GM12878 (cell line): Measurements from ENCODE around the gene SARDH. TPM values are rescaled to one million over a fixed set of nuclear protein-coding genes. Genes with fewer than 3 reads are reported as not detected.

ENCODE experiments used
- ATAC-seq: fragments of 200-7000 bp; cut with Tn5 transposase; 3 replicates; pipeline ENCODE4 v1.9.1; 2020; ENCODE audit warnings: mild to moderate bottlenecking, moderate library complexity
- BruUV-seq: library from RNA; stranded (reverse); fragments of 400-500 nt; replicated peaks from 2 replicates; lab custom pipeline; 2021; lab: Mats Ljungman, UMichigan
- CTCF ChIA-PET: fragments of 300-600 bp; sonication (Branson Sonifier 250); formaldehyde crosslinking; extraction: SDS; loops from one replicate; lab custom pipeline; 2021; ENCODE audit warnings: inconsistent platforms; lab: Yijun Ruan, JAX
- POLR2A ChIA-PET: fragments of 350-600 bp; formaldehyde crosslinking; extraction: SDS; loops from one replicate; lab custom pipeline; 2021; ENCODE audit warnings: inconsistent platforms; lab: Charles Lee
- RAD21 ChIA-PET: fragments of 300-600 bp; sonication (Branson Sonifier 250); formaldehyde crosslinking; loops from one replicate; lab custom pipeline; 2023; ENCODE audit warnings: antibody characterized with exemption; ENCODE audit not compliant: unreplicated experiment; lab: Charles Lee
- SMC1A ChIA-PET: fragments of 300-600 bp; sonication (Branson Sonifier 250); formaldehyde crosslinking; loops from one replicate; lab custom pipeline; 2023; ENCODE audit not compliant: unreplicated experiment, uncharacterized antibody; lab: Charles Lee
- DNase-seq: peaks from one replicate; pipeline ENCODE4 v3.0.0-alpha.2; 2011; ENCODE audit warnings: low read depth, low spot score
- FAIRE-seq: peaks from 3 replicates; lab custom pipeline; 2011; peaks lifted over from hg19 to GRCh38; lab: Jason Lieb, UNC
- H2AFZ ChIP-seq: 2 replicates; pipeline ENCODE4 v1.6.0; 2011; ENCODE audit warnings: low read depth, low read length, control low read depth; ENCODE audit not compliant: control insufficient read depth
- H3K27ac ChIP-seq: 2 replicates; pipeline ENCODE4 v1.5.1; 2011; ENCODE audit warnings: control low read depth; ENCODE audit not compliant: control insufficient read depth, insufficient read depth
- H3K27me3 ChIP-seq, 2 experiments: replicated peaks in 1 of 2; 2 replicates each; pipeline versions ENCODE4 v1.6.0 to v1.6.1; 2011; ENCODE audit warnings: low read length in 1 of 2; ENCODE audit not compliant: control insufficient read depth in 2 of 2, insufficient read depth in 2 of 2
- H3K36me3 ChIP-seq, 2 experiments: 2 replicates each; pipeline ENCODE4 v1.5.1; 2011; ENCODE audit warnings: low read length in 1 of 2; ENCODE audit not compliant: control insufficient read depth in 2 of 2, insufficient read depth in 2 of 2
- H3K4me1 ChIP-seq: 2 replicates; pipeline ENCODE4 v1.6.1; 2011; ENCODE audit warnings: mild to moderate bottlenecking, low read length, moderate library complexity, mixed read lengths; ENCODE audit not compliant: control insufficient read depth, insufficient read depth
- H3K4me2 ChIP-seq: 2 replicates; pipeline ENCODE4 v1.6.0; 2011; ENCODE audit warnings: control low read depth; ENCODE audit not compliant: control insufficient read depth, insufficient read depth
- H3K4me3 ChIP-seq: fragments of 200-600 bp; sonication (generic); 2 replicates; pipeline ENCODE4 v1.5.1; 2016
- H3K79me2 ChIP-seq: 2 replicates; pipeline ENCODE4 v1.6.0; 2011; ENCODE audit warnings: low read length; ENCODE audit not compliant: control insufficient read depth, insufficient read depth
- H3K9ac ChIP-seq: 2 replicates; pipeline ENCODE4 v1.8.0; 2011; ENCODE audit warnings: low read length, control low read depth, mixed read lengths; ENCODE audit not compliant: control insufficient read depth, insufficient read depth
- H3K9me3 ChIP-seq: replicated peaks from 3 replicates; pipeline ENCODE4 v1.5.1; 2011; ENCODE audit warnings: mild to moderate bottlenecking, low read length; ENCODE audit not compliant: control insufficient read depth, insufficient read depth
- H4K20me1 ChIP-seq: 2 replicates; pipeline ENCODE4 v1.6.0; 2011; ENCODE audit not compliant: control insufficient read depth, insufficient read depth
- BHLHE40 ChIP-seq, 2 experiments: fragments of 450-650 bp in 1 of 2; IDR thresholded peaks; 2 replicates each; pipeline ENCODE4 v1.6.1; 2011 to 2017; ENCODE audit warnings: low read depth in 2 of 2, borderline replicate concordance in 1 of 2, improper control_type of control experiment in 1 of 2, low read length in 1 of 2, mild to moderate bottlenecking in 1 of 2
- CBX3 ChIP-seq: fragments of 200-600 bp; sonication (generic); IDR thresholded peaks from 2 replicates; pipeline ENCODE4 v1.6.1; 2016; ENCODE audit warnings: low read depth, borderline replicate concordance
- CBX5 ChIP-seq: sonication (generic); IDR thresholded peaks from 2 replicates; pipeline ENCODE4 v1.6.1; 2016; ENCODE audit warnings: low read depth, moderate library complexity, mild to moderate bottlenecking, inconsistent platforms
- DPF2 ChIP-seq: fragments of 450-650 bp; IDR thresholded peaks from 2 replicates; pipeline ENCODE4 v1.6.1; 2017; ENCODE audit warnings: mild to moderate bottlenecking
- GATAD2B ChIP-seq: fragments of 450-650 bp; conservative IDR thresholded peaks from 2 replicates; pipeline ENCODE4 v1.6.1; 2017; ENCODE audit warnings: low read depth, mild to moderate bottlenecking, moderate library complexity
- HDAC2 ChIP-seq: fragments of 200-600 bp; sonication (generic); IDR thresholded peaks from 2 replicates; pipeline ENCODE4 v1.6.1; 2017
- HDAC6 ChIP-seq: fragments of 200-600 bp; sonication (generic); IDR thresholded peaks from one replicate; pipeline ENCODE4 v1.8.0; 2017; ENCODE audit warnings: antibody characterized with exemption; ENCODE audit not compliant: unreplicated experiment
- IKZF2 ChIP-seq, 2 experiments: fragments of 450-650 bp; IDR thresholded peaks; 2 replicates each; pipeline ENCODE4 v1.6.1; 2017; ENCODE audit warnings: mild to moderate bottlenecking in 2 of 2, moderate library complexity in 2 of 2
- TCF3 ChIP-seq: IDR thresholded peaks from 2 replicates; pipeline ENCODE4 v1.6.1; 2012; ENCODE audit warnings: low read depth, mild to moderate bottlenecking, low read length, borderline replicate concordance; ENCODE audit not compliant: insufficient read depth
- TCF7 ChIP-seq: IDR thresholded peaks from 2 replicates; pipeline ENCODE4 v1.6.1; 2014; ENCODE audit warnings: antibody characterized with exemption, borderline replicate concordance
- ZNF274 ChIP-seq: IDR thresholded peaks from one replicate; pipeline ENCODE4 v1.8.0; 2011; ENCODE audit not compliant: insufficient read length, insufficient read depth
- WGBS: methylation state at CpG from one replicate; pipeline ENCODE4 v1.1.6; 2016; ENCODE audit warnings: low lambda C conversion rate; ENCODE audit not compliant: insufficient replicate concordance, insufficient coverage; ENCODE audit errors: missing lambda C conversion rate; 5-methylcytosine and 5-hydroxymethylcytosine counted together
- in situ Hi-C: fragments of 300-500 bp; cut with MboI; formaldehyde crosslinking; loops from 9 replicates; pipeline ENCODE4 v1.14.3; 2018; ENCODE audit warnings: mixed read lengths
- intact Hi-C: fragments of 100-400 bp; cut with micrococcal nuclease; formaldehyde crosslinking; loops from one replicate; pipeline ENCODE4 v1.14.2; 2022; ENCODE audit not compliant: unreplicated experiment
- polyA plus RNA-seq, 11 experiments: library from polyadenylated mRNA; depleted of rRNA in 4 of 11; unstranded in 6 of 11; stranded (reverse) in 5 of 11; fragments of >200 nt; fragmentation: Nextera tagmentation in 4 of 11; fragmentation: Illumina TruSeq in 1 of 11; extraction: Ambion mirVana in 4 of 11; extraction: Trizol in 1 of 11; gene quantifications; 1 replicate in 1 of 11; 2 replicates in 10 of 11; pipeline versions ENCODE4 v1.2.1 to v1.2.3, GENCODE V29; 2011 to 2016; ENCODE audit warnings: inconsistent platforms in 2 of 11, missing spikeins in 2 of 11, low read depth in 1 of 11
- total RNA-seq, 4 experiments: library from RNA; depleted of rRNA in 3 of 4; stranded (reverse); fragments of >200 nt in 3 of 4; fragmentation: Illumina TruSeq in 1 of 4; extraction: Trizol in 1 of 4; gene quantifications; 2 replicates each; pipeline versions ENCODE4 v1.2.1 to v1.2.3, GENCODE V29; 2013 to 2021
- TF ChIP-seq, protein P1 (sequence below): IDR thresholded peaks from 2 replicates; pipeline ENCODE4 v1.6.1; 2012; ENCODE audit warnings: mild to moderate bottlenecking, low read depth, low read length
- TF ChIP-seq, protein P2 (sequence below): fragments of 450-650 bp; IDR thresholded peaks from 2 replicates; pipeline ENCODE4 v1.6.1; 2017; ENCODE audit warnings: antibody characterized with exemption, mild to moderate bottlenecking, moderate library complexity
- TF ChIP-seq, protein P3 (sequence below): fragments of 450-650 bp; IDR thresholded peaks from 2 replicates; pipeline ENCODE4 v1.6.1; 2017; ENCODE audit warnings: mild to moderate bottlenecking, low read depth, inconsistent platforms; ENCODE audit not compliant: poor library complexity, severe bottlenecking

The SARDH gene
- total and polyA plus RNA-seq, 10 of the 15 experiments (the other 5 are each of a cell fraction or from before 2014, with no cell fraction given): 0.03 to 0.15 (median 0.10) TPM; not detected in 6

DNA sequence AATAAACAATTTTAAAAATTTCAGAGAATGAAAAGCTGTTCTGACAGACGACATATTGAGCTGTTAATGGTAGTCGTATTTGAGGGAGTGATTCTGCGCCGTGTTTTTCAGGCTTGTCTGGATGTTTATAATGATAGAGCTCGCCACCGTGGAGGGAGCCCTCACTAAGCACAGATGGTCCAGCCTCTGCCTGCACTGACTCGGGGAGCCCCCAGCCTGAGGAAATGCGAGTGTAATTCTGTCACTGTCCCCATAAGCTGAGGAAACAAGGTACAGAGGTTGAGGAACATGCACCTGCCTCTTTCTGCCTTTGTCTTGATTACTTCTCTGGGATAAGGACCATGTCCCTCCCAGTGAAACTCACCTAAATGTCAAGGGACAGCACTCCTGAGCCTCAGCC is 109.4 kb downstream of the SARDH start:
- H3K79me2 ChIP-seq: no peaks in the 10 kb centered on the region
- H4K20me1 ChIP-seq: no peaks in the 10 kb centered on the region
- H3K36me3 ChIP-seq: no peaks in the 10 kb centered on the region
- FAIRE-seq (no peak), DNase-seq (no peak), ATAC-seq (no peak)
- no peak overlapping the region for H3K4me3 ChIP-seq
- POLR2A ChIA-PET: no interaction called here
- SMC1A ChIA-PET: no interaction called here
- H3K9me3 ChIP-seq: no peaks in the 10 kb centered on the region; the same call in 2 of the 3 replicates
- no peak overlapping the region for H2AFZ ChIP-seq
- RAD21 ChIA-PET: no interaction called here
- no peaks in the 10 kb centered on the region for H3K4me1 ChIP-seq
- peaks cover 0 to 1% of the 10 kb centered on the region in 2 experiments; a peak in 2 of 4 replicates for H3K27me3 ChIP-seq
- BruUV-seq: no TSS peak
- intact Hi-C loops: no loop called here
- H3K4me2 ChIP-seq: no peak overlapping the region
- TF ChIP-seq, protein P1, sequence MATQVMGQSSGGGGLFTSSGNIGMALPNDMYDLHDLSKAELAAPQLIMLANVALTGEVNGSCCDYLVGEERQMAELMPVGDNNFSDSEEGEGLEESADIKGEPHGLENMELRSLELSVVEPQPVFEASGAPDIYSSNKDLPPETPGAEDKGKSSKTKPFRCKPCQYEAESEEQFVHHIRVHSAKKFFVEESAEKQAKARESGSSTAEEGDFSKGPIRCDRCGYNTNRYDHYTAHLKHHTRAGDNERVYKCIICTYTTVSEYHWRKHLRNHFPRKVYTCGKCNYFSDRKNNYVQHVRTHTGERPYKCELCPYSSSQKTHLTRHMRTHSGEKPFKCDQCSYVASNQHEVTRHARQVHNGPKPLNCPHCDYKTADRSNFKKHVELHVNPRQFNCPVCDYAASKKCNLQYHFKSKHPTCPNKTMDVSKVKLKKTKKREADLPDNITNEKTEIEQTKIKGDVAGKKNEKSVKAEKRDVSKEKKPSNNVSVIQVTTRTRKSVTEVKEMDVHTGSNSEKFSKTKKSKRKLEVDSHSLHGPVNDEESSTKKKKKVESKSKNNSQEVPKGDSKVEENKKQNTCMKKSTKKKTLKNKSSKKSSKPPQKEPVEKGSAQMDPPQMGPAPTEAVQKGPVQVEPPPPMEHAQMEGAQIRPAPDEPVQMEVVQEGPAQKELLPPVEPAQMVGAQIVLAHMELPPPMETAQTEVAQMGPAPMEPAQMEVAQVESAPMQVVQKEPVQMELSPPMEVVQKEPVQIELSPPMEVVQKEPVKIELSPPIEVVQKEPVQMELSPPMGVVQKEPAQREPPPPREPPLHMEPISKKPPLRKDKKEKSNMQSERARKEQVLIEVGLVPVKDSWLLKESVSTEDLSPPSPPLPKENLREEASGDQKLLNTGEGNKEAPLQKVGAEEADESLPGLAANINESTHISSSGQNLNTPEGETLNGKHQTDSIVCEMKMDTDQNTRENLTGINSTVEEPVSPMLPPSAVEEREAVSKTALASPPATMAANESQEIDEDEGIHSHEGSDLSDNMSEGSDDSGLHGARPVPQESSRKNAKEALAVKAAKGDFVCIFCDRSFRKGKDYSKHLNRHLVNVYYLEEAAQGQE: no peak
- TF ChIP-seq CBX5: no peak
- TF ChIP-seq GATAD2B: no peak
- TF ChIP-seq TCF3: no peak
- no peak for TF ChIP-seq TCF7
- TF ChIP-seq HDAC2: no peak
- TF ChIP-seq CBX3: no peak
- no peak for TF ChIP-seq DPF2
- TF ChIP-seq IKZF2 (IDR thresholded peaks at IDR 0.05): no peak
- TF ChIP-seq HDAC6: no peak
- TF ChIP-seq ZNF274: no peak
- TF ChIP-seq, protein P2, sequence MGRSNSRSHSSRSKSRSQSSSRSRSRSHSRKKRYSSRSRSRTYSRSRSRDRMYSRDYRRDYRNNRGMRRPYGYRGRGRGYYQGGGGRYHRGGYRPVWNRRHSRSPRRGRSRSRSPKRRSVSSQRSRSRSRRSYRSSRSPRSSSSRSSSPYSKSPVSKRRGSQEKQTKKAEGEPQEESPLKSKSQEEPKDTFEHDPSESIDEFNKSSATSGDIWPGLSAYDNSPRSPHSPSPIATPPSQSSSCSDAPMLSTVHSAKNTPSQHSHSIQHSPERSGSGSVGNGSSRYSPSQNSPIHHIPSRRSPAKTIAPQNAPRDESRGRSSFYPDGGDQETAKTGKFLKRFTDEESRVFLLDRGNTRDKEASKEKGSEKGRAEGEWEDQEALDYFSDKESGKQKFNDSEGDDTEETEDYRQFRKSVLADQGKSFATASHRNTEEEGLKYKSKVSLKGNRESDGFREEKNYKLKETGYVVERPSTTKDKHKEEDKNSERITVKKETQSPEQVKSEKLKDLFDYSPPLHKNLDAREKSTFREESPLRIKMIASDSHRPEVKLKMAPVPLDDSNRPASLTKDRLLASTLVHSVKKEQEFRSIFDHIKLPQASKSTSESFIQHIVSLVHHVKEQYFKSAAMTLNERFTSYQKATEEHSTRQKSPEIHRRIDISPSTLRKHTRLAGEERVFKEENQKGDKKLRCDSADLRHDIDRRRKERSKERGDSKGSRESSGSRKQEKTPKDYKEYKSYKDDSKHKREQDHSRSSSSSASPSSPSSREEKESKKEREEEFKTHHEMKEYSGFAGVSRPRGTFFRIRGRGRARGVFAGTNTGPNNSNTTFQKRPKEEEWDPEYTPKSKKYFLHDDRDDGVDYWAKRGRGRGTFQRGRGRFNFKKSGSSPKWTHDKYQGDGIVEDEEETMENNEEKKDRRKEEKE: no peak
- TF ChIP-seq, protein P3, sequence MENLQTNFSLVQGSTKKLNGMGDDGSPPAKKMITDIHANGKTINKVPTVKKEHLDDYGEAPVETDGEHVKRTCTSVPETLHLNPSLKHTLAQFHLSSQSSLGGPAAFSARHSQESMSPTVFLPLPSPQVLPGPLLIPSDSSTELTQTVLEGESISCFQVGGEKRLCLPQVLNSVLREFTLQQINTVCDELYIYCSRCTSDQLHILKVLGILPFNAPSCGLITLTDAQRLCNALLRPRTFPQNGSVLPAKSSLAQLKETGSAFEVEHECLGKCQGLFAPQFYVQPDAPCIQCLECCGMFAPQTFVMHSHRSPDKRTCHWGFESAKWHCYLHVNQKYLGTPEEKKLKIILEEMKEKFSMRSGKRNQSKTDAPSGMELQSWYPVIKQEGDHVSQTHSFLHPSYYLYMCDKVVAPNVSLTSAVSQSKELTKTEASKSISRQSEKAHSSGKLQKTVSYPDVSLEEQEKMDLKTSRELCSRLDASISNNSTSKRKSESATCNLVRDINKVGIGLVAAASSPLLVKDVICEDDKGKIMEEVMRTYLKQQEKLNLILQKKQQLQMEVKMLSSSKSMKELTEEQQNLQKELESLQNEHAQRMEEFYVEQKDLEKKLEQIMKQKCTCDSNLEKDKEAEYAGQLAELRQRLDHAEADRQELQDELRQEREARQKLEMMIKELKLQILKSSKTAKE: no peak
- TF ChIP-seq BHLHE40 (IDR thresholded peaks at IDR 0.05; ENCODE audit: borderline replicate concordance in 1 of 2, low read depth in 2 of 2, low read length in 1 of 2): no peak
- H3K9ac ChIP-seq: no peak overlapping the region
- in situ Hi-C loops: no loop called here
- 54% methylated on average over 8 of the region's 8 CpGs for WGBS
- CTCF ChIA-PET: no interaction called here
- no peak overlapping the region for H3K27ac ChIP-seq
